Measurements from ENCODE around the gene PSD2. TPM values are rescaled to one million over a fixed set of nuclear protein-coding genes. Genes with fewer than 3 reads are reported as not detected.

PSD2 gene
- total RNA-seq, 1 donor from 2014 or later, result not detected

GRCh38 chr5:139760066-139761056 is 35.2 kb upstream of the PSD2 start:
- no peak overlapping the region for H3K4me3 ChIP-seq (ENCODE audit: low read depth, low read length)
- DNase-seq (ENCODE audit: low read depth), result no peak
- no peak for TF ChIP-seq CTCF (conservative IDR thresholded peaks at IDR 0.05; ENCODE audit: low read depth, low read length)

DNA sequence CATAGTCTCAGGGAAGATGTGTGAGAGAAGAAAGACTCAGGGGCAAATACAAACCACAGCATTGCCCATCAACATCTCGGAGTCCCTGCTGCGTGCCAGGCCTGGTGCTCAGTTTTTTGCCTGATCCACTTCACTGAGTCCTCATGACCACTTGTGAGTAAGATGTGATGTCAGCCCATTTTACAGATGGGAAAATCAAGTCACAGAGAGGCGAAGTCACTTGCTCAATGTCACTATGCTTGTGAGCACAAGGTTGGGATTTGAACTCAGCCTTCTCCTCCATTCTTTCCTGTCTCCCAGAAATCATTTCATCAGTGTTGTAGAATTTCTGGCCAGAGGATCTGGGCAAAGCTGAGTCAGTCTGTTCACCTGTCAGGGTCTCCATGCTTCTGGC is 34.6 kb upstream of the PSD2 start:
- H3K4me3 ChIP-seq (ENCODE audit: low read depth, low read length), result no peak overlapping the region
- no peak for DNase-seq (ENCODE audit: low read depth)
- TF ChIP-seq CTCF (conservative IDR thresholded peaks at IDR 0.05; ENCODE audit: low read depth, low read length), result no peak

DNA sequence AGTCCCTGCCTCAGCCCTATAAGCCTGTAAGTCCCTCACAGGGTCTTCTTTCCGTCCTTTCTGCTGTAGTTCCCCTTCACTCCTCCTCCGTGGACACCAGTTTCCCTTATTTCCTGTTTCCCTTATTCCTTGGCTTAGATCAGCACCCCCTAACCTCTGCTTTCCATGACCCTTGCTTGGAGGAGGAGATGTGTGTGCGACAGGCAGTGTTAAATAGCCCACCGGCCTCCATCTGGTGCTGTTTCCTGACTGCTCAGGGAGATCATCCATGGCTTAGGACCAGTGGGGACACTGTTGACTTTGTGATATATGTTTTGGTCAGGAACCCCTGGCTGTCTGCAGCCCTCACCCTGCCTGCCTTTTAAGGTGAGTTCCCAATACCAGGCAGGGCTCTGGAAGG is 34.1 kb upstream of the PSD2 start:
- no peak for DNase-seq (ENCODE audit: low read depth)
- TF ChIP-seq CTCF (conservative IDR thresholded peaks at IDR 0.05; ENCODE audit: low read depth, low read length), result no peak
- no peak overlapping the region for H3K4me3 ChIP-seq (ENCODE audit: low read depth, low read length)

DNA sequence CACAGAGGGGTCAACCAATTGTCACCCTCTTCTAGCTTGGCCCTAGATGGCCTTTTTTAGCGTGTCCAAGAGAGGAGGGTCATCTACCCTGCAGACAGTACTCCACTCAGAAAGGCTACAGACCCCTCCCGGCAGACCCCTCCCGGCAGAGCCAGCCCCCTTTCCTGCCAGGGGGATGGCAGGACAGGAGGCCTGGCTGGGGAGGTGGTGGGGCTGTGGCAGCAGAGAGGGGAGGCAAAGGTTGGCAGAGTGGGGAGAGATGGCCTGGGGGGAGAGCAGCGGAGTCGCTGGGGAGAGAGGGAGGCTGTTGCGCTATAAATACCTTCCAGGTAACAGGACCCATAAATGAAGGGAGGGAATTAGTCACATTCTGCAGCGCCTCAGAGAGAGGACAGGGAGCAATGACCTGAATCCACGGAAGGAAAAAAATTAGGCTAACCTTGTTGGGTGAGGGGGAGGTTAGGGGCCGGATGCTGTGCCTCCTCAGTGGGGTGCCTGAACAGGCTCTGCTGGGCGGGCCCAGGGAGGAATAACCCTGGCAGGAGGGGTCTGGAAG is 32.9 kb upstream of the PSD2 start:
- no peak overlapping the region for H3K4me3 ChIP-seq (ENCODE audit: low read depth, low read length)
- no peak for DNase-seq (ENCODE audit: low read depth)
- TF ChIP-seq CTCF (conservative IDR thresholded peaks at IDR 0.05; ENCODE audit: low read depth, low read length), result no peak

GRCh38 chr5:139763280-139763929 is 32.2 kb upstream of the PSD2 start:
- no peak for TF ChIP-seq CTCF (conservative IDR thresholded peaks at IDR 0.05; ENCODE audit: low read depth, low read length)
- H3K4me3 ChIP-seq (ENCODE audit: low read depth, low read length), result no peak overlapping the region
- DNase-seq (ENCODE audit: low read depth), result no peak

DNA sequence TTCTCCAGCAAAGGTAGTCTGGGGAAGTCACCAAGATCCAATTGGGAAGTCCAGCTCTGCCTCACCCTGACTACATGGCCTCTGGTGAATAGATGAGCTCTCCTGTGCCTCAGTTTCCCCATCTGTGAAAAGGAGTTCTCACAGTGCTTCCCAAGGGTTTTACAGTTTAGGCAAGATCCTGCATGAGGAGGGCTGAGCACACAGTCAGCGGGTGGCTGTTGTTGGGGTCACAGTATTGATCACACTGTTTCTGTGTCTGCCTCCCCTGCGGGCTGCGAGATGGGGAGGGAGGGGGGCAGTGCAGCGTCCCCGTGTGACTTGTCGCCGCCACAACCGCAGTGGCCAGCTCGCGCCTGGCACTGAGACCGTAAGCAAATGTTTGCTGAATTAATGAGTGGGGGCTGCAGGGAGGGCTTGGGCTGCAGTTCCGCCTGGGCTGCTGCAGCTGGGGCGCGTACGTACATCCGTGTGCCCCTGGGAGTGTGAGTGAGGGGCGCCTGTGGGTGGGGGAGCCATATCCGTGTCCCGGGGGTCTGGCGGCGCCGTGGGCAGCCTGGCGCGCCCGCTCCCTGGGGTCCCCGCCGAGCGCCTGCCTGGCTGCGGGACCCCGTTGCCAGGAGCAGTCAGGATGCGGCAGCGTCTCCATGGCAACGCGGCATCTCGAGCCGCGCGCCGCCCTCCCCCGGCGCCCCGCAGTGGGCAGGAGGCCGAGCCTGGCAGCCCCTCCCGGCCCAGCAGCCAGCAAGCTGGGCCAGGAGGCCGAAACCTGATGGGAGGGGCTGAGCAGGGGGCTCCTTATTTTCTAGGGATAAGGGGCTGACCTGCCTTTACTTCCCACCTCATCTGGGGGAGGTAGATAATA is 31.4 kb upstream of the PSD2 start:
- H3K4me3 ChIP-seq (ENCODE audit: low read depth, low read length), result no peak overlapping the region
- TF ChIP-seq CTCF (conservative IDR thresholded peaks at IDR 0.05; ENCODE audit: low read depth, low read length), result no peak
- no peak for DNase-seq (ENCODE audit: low read depth)
